Adipose tissue (tissue), 3 donors: ENCODE results near the gene TPSD1. TPM values are rescaled to one million over a fixed set of nuclear protein-coding genes. Genes with fewer than 3 reads are reported as not detected.
"Not testable (repeated sequence)": the region's sequence is repeated elsewhere in the genome, so short reads cannot be mapped to it uniquely, and the experiment has no call there.

Source experiments
- H3K27ac ChIP-seq: one replicate; pipeline ENCODE4 v1.5.1; 2013; ENCODE audit warnings: low read depth, low read length
- WGBS, 3 donors: extraction: QIAGEN DNeasy Blood & Tissue Kit; methylation state at CpG; one replicate each; pipeline ENCODE4 v1.1.7; 2013; 5-methylcytosine and 5-hydroxymethylcytosine counted together
- polyA plus RNA-seq, 3 donors: library from polyadenylated mRNA; stranded (reverse); fragments of 200-250 nt; gene quantifications; one replicate each; pipeline ENCODE4 v1.2.3, GENCODE V29; 2013
- donor health status: healthy with polysubstance abuse.
- donor health status: Bipolar disorder and iron deficiency.
- donor health status: healthy.

TPSD1 gene
- polyA plus RNA-seq, 3 donors, result 0.16 to 1.2 TPM; not detected in 1

- no CpG with 5 or more reads among the region's 47 CpGs for WGBS, 3 donors
- H3K27ac ChIP-seq, result not testable (repeated sequence)
Measured at GRCh38 chr16:1232049-1232748, 23.7 kb upstream of the TPSD1 start.

- WGBS, 3 donors, result no CpG with 5 or more reads among the region's 29 CpGs
- H3K27ac ChIP-seq, result not testable (repeated sequence)
Measured at GRCh38 chr16:1236659-1237058, 19.2 kb upstream of the TPSD1 start.

GRCh38 chr16:1237990-1238389 is 17.9 kb upstream of the TPSD1 start:
- no peak overlapping the region for H3K27ac ChIP-seq
- 73 to 81% (median 77%) methylated on average over 9 of the region's 9 CpGs for WGBS, 3 donors

- H3K27ac ChIP-seq, result not testable (repeated sequence)
- WGBS, 3 donors, result 67 to 73% (median 72%) methylated on average over 10 to 19 of the region's 23 CpGs
Measured at GRCh38 chr16:1238909-1239308, 17.0 kb upstream of the TPSD1 start.

- not testable (repeated sequence) for H3K27ac ChIP-seq
- WGBS, 3 donors, result 80 to 89% (median 80%) methylated on average over 6 to 9 of the region's 9 CpGs
Measured at GRCh38 chr16:1239575-1239974, 16.3 kb upstream of the TPSD1 start.

- 40 to 56% (median 49%) methylated on average over 4 to 6 of the region's 12 CpGs for WGBS, 3 donors
Measured at GRCh38 chr16:1240436-1240835, 15.4 kb upstream of the TPSD1 start, which contains the start of gene TPSAB1. Gene TPSAB1, plus strand, starts transcription at chr16:1240705. Its CDS starts 234 bp downstream, at chr16:1240939.

GRCh38 chr16:1241081-1241480 is 14.8 kb upstream of the TPSD1 start:
- 76 to 89% (median 77%) methylated on average over 8 to 12 of the region's 15 CpGs for WGBS, 3 donors

More at GRCh38 chr16:1240436-1240835, 15.4 kb upstream of the TPSD1 start, which contains the start of gene TPSAB1:
- not testable (repeated sequence) for H3K27ac ChIP-seq

GRCh38 chr16:1243363-1243762 is 12.5 kb upstream of the TPSD1 start:
- 32 to 55% (median 54%) methylated on average over 6 to 7 of the region's 11 CpGs for WGBS, 3 donors
- not testable (repeated sequence) for H3K27ac ChIP-seq

More at GRCh38 chr16:1241081-1241480, 14.8 kb upstream of the TPSD1 start:
- H3K27ac ChIP-seq, result not testable (repeated sequence)

GRCh38 chr16:1243907-1244850 is 11.7 kb upstream of the TPSD1 start:
- 49 to 59% (median 58%) methylated on average over 18 to 29 of the region's 32 CpGs for WGBS, 3 donors

GRCh38 chr16:1244881-1245280 is 11.0 kb upstream of the TPSD1 start:
- no peak overlapping the region for H3K27ac ChIP-seq
- 41 to 66% (median 57%) methylated on average over 10 to 12 of the region's 12 CpGs for WGBS, 3 donors

More at GRCh38 chr16:1243907-1244850, 11.7 kb upstream of the TPSD1 start:
- not testable (repeated sequence) for H3K27ac ChIP-seq

GRCh38 chr16:1245452-1246020 is 10.3 kb upstream of the TPSD1 start:
- H3K27ac ChIP-seq, result no peak overlapping the region
- 33 to 54% (median 35%) methylated on average over 22 of the region's 22 CpGs for WGBS, 3 donors

- 82 to 85% (median 83%) methylated on average over 11 to 14 of the region's 14 CpGs for WGBS, 3 donors
- not testable (repeated sequence) for H3K27ac ChIP-seq
Measured at GRCh38 chr16:1247903-1248537, 7.8 kb upstream of the TPSD1 start.

GRCh38 chr16:1249031-1249755 is 6.7 kb upstream of the TPSD1 start:
- 70 to 88% methylated on average over 4 to 6 of the region's 43 CpGs; no CpG with 5 or more reads in 1 of the 3 donors for WGBS, 3 donors

GRCh38 chr16:1253701-1254364 is 2.0 kb upstream of the TPSD1 start:
- not testable (repeated sequence) for H3K27ac ChIP-seq
- no CpG with 5 or more reads among the region's 47 CpGs for WGBS, 3 donors

More at GRCh38 chr16:1249031-1249755, 6.7 kb upstream of the TPSD1 start:
- not testable (repeated sequence) for H3K27ac ChIP-seq

- H3K27ac ChIP-seq, result not testable (repeated sequence)
- 81 to 100% (median 97%) methylated on average over 2 to 3 of the region's 3 CpGs for whole genome bisulfite sequencing, 3 donors
Measured at GRCh38 chr16:1254821-1255220, 1.0 kb upstream of the TPSD1 start.

GRCh38 chr16:1256296-1256873 is 516 bp downstream of the TPSD1 start:
- WGBS, 3 donors, result 74 to 85% (median 76%) methylated on average over 21 to 23 of the region's 23 CpGs
- H3K27ac ChIP-seq, result not testable (repeated sequence)

GRCh38 chr16:1256874-1257322 is 1.0 kb downstream of the TPSD1 start:
- no peak overlapping the region for H3K27ac ChIP-seq
- WGBS, 3 donors, result 70 to 87% (median 82%) methylated on average over 22 of the region's 22 CpGs
